ENCODE data around the gene ZBTB43.
"Not testable (repeated sequence)": the region's sequence is repeated elsewhere in the genome, so short reads cannot be mapped to it uniquely, and the experiment has no call there.

The ZBTB43 gene

DNA sequence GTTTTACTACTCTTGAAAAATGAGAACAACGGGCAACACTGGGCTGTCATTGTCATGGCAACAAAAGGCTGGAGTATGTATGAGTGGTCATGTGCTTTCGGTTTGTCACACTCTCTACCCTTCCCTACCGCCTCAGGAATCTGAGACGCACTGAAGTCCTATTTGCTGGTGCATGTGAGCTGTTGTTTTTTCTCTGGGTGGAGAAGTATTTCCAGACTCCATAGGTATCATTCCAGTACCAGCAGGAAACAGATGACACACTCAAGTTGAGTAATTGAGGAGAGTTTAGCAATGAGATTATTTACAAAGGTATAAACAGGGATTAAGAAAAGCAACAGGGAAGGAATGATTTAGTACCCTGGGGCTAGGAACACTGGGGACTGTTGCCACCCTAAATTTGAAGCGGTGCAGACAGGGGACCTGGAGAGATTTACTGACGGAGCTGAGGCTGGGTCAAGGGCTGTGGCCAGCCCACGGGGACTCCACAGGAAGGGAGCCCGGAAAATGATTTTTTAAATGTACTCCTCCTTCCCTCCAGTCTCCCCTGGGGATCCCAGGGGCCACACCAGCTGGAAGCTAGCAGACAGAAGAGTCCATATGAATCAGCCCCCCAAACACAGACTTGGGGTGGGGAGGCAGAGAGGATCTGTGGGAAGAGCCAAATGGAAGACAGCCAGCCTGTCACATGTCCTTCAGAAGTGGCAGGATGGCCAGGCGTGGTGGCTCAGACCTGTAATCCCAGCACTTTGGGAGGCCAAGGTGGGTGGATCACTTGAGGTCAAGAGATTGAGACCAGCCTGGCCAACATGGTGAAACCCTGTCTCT is 13.2 kb upstream of the ZBTB43 start:
- no peak for DNase-seq (ENCODE audit: low spot score)

- no peak for DNase-seq (ENCODE audit: low spot score)
Measured at GRCh38 chr9:126793686-126794417, 11.0 kb upstream of the ZBTB43 start.

DNA sequence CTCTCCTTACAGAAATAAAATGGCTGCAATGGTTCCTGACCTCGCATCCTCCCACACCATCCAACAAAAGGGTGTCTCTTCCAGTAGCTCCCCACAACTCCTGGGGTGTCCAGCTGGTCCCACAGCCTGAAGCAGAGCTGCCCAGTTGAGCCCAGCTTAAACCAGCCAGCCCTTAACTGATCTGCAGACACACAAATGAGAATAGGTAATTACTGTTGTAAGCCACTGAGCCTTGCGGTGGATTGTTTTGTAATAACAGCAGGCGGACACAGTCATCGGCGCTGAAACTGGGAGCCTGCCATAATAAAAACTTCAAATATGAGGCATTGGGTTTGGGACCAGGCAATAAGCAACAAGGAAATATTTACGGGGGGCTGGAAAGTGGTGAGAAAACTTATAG is 10.4 kb upstream of the ZBTB43 start:
- no peak for DNase-seq (ENCODE audit: low spot score)

- DNase-seq (ENCODE audit: low spot score) = no peak
Measured at GRCh38 chr9:126796758-126797157, 8.1 kb upstream of the ZBTB43 start.

DNA sequence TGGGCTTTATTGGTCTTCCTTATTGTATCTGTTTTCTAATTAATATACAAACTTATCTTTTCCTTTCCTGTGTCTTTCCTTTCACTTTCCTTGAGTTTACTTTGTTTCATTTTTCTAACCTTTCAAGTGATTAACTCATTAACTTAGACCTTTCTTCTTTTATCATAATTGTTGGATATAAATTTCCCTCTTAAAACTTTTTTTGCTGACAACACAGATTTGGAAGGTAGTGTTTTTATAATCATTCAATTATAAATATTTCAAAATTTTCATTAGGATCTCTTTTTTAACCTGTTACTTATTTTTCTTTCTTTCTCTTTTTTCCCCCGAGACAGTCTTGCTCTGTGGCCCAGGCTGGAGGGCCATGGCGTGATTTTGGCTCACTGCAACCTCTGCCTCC is 6.9 kb upstream of the ZBTB43 start:
- DNase-seq (ENCODE audit: low spot score) = no peak

- DNase-seq (ENCODE audit: low spot score) = no peak
Measured at GRCh38 chr9:126799034-126799433, 5.8 kb upstream of the ZBTB43 start.

- DNase-seq (ENCODE audit: low spot score) = no peak
Measured at GRCh38 chr9:126802318-126803059, 2.4 kb upstream of the ZBTB43 start.

DNA sequence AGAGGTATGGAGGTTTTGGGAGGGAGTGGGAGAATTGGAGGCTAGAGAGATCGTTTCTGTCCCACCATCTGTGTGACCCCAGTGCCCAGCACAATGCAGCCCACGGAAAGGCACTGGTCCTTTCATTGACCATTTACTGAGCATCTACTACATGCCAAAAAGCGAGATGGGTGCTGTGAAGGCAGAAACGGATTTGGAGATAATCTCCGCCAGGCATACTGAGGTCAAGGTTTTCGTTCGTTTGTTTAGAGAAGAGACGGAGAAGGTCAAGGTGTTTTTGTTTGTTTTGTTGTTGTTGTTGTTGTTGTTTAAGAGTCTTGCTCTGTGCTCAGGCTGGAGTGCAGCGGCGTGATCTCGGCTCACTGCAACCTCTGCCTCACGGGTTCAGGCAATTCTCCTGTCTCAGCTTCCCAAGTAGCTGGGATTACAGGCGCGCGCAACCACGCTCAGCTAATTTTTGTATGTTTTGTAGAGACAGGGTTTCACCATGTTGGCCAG is 593 bp upstream of the ZBTB43 start:
- no peak for DNase-seq (ENCODE audit: low spot score)

GRCh38 chr9:126805554-126806262 is 868 bp downstream of the ZBTB43 start:
- DNase-seq (ENCODE audit: low spot score) = no peak

DNA sequence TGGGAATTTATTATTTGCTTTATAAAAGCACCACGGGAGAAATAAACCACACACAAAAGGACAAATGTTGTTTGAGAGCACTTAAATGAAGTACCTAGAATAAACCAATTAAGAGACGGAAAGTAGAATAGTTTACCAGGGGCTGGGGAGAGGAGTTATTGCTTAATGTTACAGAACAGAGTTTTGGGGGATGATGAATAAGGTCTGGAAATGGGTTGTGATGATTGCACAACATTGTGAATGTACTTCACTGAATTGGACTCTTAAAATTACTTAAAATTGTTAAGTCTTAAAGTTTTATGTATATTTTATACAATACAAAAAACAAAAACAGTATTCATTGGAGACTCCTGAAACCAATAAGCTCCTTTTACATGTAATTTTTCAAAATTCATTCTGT is 1.5 kb downstream of the ZBTB43 start:
- DNase-seq (ENCODE audit: low spot score) = no peak

GRCh38 chr9:126809068-126809467 is 4.2 kb downstream of the ZBTB43 start:
- DNase-seq (ENCODE audit: low spot score) = no peak

DNA sequence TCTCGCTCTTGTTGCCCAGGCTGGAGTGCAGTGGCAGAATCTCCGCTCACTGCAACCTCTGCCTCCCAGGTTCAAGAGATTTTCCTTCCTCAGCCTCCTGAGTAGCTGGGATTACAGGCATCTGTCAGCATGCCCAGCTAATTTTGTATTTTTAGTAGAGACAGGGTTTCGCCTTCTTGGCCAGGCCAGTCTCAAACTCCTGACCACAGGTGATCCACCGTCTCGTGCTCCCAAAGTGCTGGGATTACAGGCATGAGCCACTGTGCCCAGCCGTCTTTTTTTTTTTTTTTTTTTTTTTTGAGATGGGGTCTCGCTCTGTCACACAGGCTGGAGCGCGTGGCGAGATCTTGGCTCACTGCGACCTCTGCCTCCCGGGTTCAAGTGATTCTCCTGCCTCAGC is 5.4 kb downstream of the ZBTB43 start:
- DNase-seq (ENCODE audit: low spot score) = not testable (repeated sequence)

- no peak for DNase-seq (ENCODE audit: low spot score)
Measured at GRCh38 chr9:126813072-126813471, 8.2 kb downstream of the ZBTB43 start.

- DNase-seq (ENCODE audit: low spot score) = no peak
Measured at GRCh38 chr9:126814091-126814490, 9.3 kb downstream of the ZBTB43 start.

DNA sequence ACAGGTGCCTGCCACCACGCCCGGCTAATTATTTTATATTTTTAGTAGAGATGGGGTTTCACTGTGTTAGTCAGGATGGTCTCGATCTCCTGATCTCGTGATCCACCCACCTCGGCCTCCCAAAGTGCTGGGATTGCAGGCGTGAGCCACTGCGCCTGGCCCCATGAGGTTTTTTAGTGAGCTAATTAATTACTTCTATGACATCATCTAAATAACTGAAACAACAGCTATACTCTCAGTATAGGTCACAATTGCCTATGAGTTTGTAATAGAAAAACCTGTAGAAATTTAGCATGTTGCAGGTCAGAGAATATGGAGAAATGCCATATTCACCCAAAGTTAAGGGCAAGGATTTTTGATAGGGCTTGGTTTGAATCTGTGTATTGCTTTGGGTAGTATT is 12.8 kb downstream of the ZBTB43 start:
- DNase-seq (ENCODE audit: low spot score) = not testable (repeated sequence)

DNA sequence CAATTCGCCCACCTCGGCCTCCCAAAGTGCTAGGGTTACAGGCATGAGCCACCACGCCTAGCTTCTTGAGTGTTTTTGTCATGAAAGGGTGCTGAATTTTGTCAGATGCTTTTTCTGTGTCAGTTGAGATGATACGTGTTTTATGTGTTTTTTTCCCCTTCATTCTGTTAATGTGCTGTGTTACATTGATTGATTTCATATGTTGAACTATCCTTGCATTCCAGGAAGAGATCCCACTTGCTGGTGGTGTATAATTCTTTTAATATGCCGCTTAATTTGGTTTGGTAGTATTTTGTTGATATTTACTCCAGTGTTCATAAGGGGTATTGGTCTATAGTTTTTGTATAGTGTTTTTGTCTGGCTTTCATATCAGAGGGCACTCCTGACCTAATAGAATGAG is 13.6 kb downstream of the ZBTB43 start:
- no peak for DNase-seq (ENCODE audit: low spot score)

GRCh38 chr9:126819482-126819881 is 14.6 kb downstream of the ZBTB43 start:
- DNase-seq (ENCODE audit: low spot score) = no peak

DNA sequence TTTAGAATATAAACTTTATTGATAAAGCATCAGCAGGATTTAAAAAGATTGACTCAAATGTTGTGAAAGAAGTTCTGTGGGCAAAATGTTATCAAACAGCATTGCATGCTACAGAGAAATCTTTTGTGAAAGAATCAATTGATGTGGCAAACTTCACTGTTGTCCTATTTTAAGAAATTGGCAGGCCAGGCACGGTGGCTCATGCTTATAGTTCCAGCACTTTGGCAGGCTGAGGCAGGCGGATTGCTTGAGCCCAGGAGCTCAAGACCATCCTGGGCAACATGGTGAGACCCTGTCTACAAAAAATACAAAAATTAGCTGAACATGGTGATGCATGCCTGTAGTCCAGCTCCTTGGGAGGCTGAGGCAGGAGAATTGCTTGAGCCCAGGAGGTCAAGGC is 17.4 kb downstream of the ZBTB43 start:
- DNase-seq (ENCODE audit: low spot score) = no peak

DNA sequence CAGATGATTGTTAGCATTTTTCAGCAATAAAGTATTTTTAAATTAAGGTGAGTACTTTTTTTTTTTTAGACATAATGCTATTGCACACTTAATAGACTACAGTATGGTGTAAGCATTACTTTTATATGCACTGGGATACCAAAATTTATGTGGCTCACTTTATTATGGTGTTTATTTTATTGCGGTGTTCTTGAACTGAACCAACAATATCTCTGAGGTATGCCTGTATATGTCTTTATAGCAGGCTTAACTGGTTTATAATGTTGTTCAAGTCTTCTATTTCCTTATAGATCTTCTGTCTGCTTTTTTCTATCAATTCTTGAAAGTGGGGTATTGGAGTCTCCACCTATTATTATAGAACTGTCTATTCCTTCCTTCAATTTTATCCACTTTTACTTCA is 18.0 kb downstream of the ZBTB43 start:
- no peak for DNase-seq (ENCODE audit: low spot score)

- not testable (repeated sequence) for DNase-seq (ENCODE audit: low spot score)
Measured at GRCh38 chr9:126824052-126824451, 19.2 kb downstream of the ZBTB43 start.

GRCh38 chr9:126827227-126827626 is 22.4 kb downstream of the ZBTB43 start:
- DNase-seq (ENCODE audit: low spot score) = no peak

DNA sequence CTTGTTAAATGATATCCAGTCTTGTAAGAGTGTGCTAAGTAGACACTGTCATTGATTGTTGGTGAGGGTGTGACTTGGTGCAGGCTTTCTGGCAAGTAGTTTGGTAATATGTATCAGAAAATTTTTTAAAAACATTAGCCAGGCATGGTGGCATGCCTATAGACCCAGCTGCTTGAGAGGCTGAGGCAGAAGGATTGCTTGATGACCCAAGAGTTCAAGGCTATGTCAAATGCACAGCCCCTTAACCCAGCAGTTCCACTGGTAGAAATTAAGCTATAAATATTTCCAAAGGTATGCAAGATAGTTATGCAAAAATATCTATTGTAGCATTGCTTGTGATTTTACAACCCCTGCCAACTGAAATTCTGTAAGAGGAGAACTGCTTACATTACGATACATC is 24.2 kb downstream of the ZBTB43 start:
- DNase-seq (ENCODE audit: low spot score) = no peak
